GM23338 (cell line): Measurements from ENCODE around the gene SSR3. TPM values are rescaled to one million over a fixed set of nuclear protein-coding genes. Genes with fewer than 3 reads are reported as not detected.

Experiments used
- ATAC-seq: fragments of 200-7000 bp; cut with Tn5 transposase; 3 replicates; pipeline ENCODE4 v1.9.1; 2020
- DNase-seq: peaks from one replicate; pipeline ENCODE4 v3.0.0-alpha.2; 2015; ENCODE audit warnings: low spot score
- H2AFZ ChIP-seq: fragments of 200-600 bp; sonication (generic); 2 replicates; pipeline ENCODE4 v1.8.0; 2016; ENCODE audit warnings: antibody characterized with exemption, mild to moderate bottlenecking, moderate library complexity
- H3F3A ChIP-seq: fragments of 200-600 bp; sonication (generic); replicated peaks from 2 replicates; pipeline ENCODE4 v1.8.0; 2017; ENCODE audit warnings: antibody characterized with exemption, mixed run types, low read depth
- H3K27ac ChIP-seq: fragments of 200-600 bp; sonication (generic); 2 replicates; pipeline ENCODE4 v1.6.1; 2016; ENCODE audit warnings: low read depth
- H3K27me3 ChIP-seq: fragments of 200-600 bp; sonication (generic); 2 replicates; pipeline ENCODE4 v1.8.0; 2016; ENCODE audit warnings: mild to moderate bottlenecking, mixed run types, moderate library complexity; ENCODE audit not compliant: insufficient read depth
- H3K36me3 ChIP-seq: fragments of 200-600 bp; sonication (generic); 2 replicates; pipeline ENCODE4 v1.8.0; 2016; ENCODE audit warnings: mild to moderate bottlenecking; ENCODE audit not compliant: insufficient read depth
- H3K4me1 ChIP-seq: fragments of 200-600 bp; sonication (generic); 2 replicates; pipeline ENCODE4 v1.8.0; 2016; ENCODE audit warnings: mild to moderate bottlenecking, moderate library complexity; ENCODE audit not compliant: insufficient read depth
- H3K4me2 ChIP-seq: fragments of 200-600 bp; sonication (generic); 2 replicates; pipeline ENCODE4 v1.7.1; 2017; ENCODE audit warnings: mixed run types
- H3K4me3 ChIP-seq: fragments of 200-600 bp; sonication (generic); 2 replicates; pipeline ENCODE4 v1.6.1; 2016; ENCODE audit warnings: mixed run types
- H3K79me2 ChIP-seq: fragments of 200-600 bp; sonication (generic); replicated peaks from 2 replicates; pipeline ENCODE4 v1.8.0; 2017; ENCODE audit warnings: mild to moderate bottlenecking; ENCODE audit not compliant: insufficient read depth
- H3K9me2 ChIP-seq: fragments of 200-600 bp; sonication (generic); 2 replicates; pipeline ENCODE4 v1.8.0; 2017; ENCODE audit not compliant: insufficient read depth
- H4K20me1 ChIP-seq: fragments of 200-600 bp; sonication (generic); replicated peaks from 2 replicates; pipeline ENCODE4 v1.8.0; 2017; ENCODE audit warnings: mild to moderate bottlenecking; ENCODE audit not compliant: insufficient read depth
- H3K27ac Mint-ChIP-seq: 2 replicates; pipeline ENCODE4 v1.8.0; 2020; ENCODE audit warnings: inconsistent platforms, mild to moderate bottlenecking, moderate library complexity, mixed read lengths
- H3K27me3 Mint-ChIP-seq: 3 replicates; pipeline ENCODE4 v1.8.0; 2022; ENCODE audit warnings: low read depth, mild to moderate bottlenecking, moderate library complexity, mixed read lengths, inconsistent platforms; ENCODE audit not compliant: insufficient read depth, poor library complexity
- H3K36me3 Mint-ChIP-seq: 3 replicates; pipeline ENCODE4 v1.8.0; 2021; ENCODE audit warnings: low read depth, mild to moderate bottlenecking, inconsistent platforms, moderate library complexity, mixed read lengths
- H3K4me1 Mint-ChIP-seq: 3 replicates; pipeline ENCODE4 v1.8.0; 2020; ENCODE audit warnings: mild to moderate bottlenecking, inconsistent platforms, mixed read lengths
- H3K4me3 Mint-ChIP-seq: 3 replicates; pipeline ENCODE4 v1.8.0; 2021; ENCODE audit warnings: moderate library complexity, mild to moderate bottlenecking, inconsistent platforms, mixed read lengths
- H3K9me3 Mint-ChIP-seq: 3 replicates; pipeline ENCODE4 v1.8.0; 2020; ENCODE audit warnings: moderate library complexity, mild to moderate bottlenecking, inconsistent platforms, mixed read lengths
- EZH2 ChIP-seq: fragments of 200-600 bp; sonication (generic); IDR thresholded peaks from one replicate; pipeline ENCODE4 v1.8.0; 2017; ENCODE audit warnings: antibody characterized with exemption, mild to moderate bottlenecking, low read depth; ENCODE audit not compliant: unreplicated experiment
- EZH2phosphoT487 ChIP-seq: fragments of 200-600 bp; sonication (generic); IDR thresholded peaks from one replicate; pipeline ENCODE4 v1.8.1; 2018; ENCODE audit warnings: antibody characterized with exemption; ENCODE audit not compliant: unreplicated experiment
- JUNB ChIP-seq: IDR thresholded peaks from one replicate; pipeline ENCODE4 v1.6.1; 2016; ENCODE audit warnings: antibody characterized with exemption; ENCODE audit not compliant: unreplicated experiment
- NANOG ChIP-seq: IDR thresholded peaks from 2 replicates; pipeline ENCODE4 v1.6.1; 2016; ENCODE audit warnings: antibody characterized with exemption, borderline replicate concordance
- POLR2AphosphoS5 ChIP-seq: IDR thresholded peaks from 2 replicates; pipeline ENCODE4 v1.6.1; 2016; ENCODE audit warnings: antibody characterized with exemption, low read depth
- REST ChIP-seq: IDR thresholded peaks from one replicate; pipeline ENCODE4 v1.6.1; 2018; ENCODE audit warnings: antibody characterized with exemption; ENCODE audit not compliant: unreplicated experiment
- ZNF114 ChIP-seq: fragments of 250-450 bp; sonication (Bioruptor Pico); IDR thresholded peaks from 2 replicates; pipeline ENCODE4 v1.5.0; 2020; ENCODE audit warnings: mild to moderate bottlenecking, moderate library complexity
- ZNF462 ChIP-seq: fragments of 250-450 bp; sonication (Bioruptor Pico); IDR thresholded peaks from 2 replicates; pipeline ENCODE4 v1.5.0; 2020; ENCODE audit warnings: mild to moderate bottlenecking, moderate library complexity
- polyA plus RNA-seq: library from polyadenylated mRNA; unstranded; fragments of >200 nt; fragmentation: Nextera tagmentation; extraction: Ambion mirVana; gene quantifications from 2 replicates; pipeline ENCODE4 v1.2.1, GENCODE V29; 2016
- total RNA-seq: library from RNA; depleted of rRNA; stranded (reverse); fragments of >200 nt; shearing (Covaris generic); gene quantifications from 2 replicates; pipeline ENCODE4 v1.2.3, GENCODE V29; 2014
- TF ChIP-seq, protein P1 (sequence below), 2 experiments: fragments of 200-600 bp in 1 of 2; sonication (generic) in 1 of 2; conservative IDR thresholded peaks; 2 replicates each; pipeline versions ENCODE4 v1.5.1 to v1.6.1; 2016 to 2017; ENCODE audit warnings: antibody characterized with exemption in 2 of 2, low read depth in 2 of 2, mild to moderate bottlenecking in 2 of 2, moderate library complexity in 1 of 2
- TF ChIP-seq, protein P2 (sequence below): IDR thresholded peaks from 2 replicates; pipeline ENCODE4 v1.6.1; 2016; ENCODE audit warnings: antibody characterized with exemption

Gene SSR3
- total and polyA plus RNA-seq, 2 experiments from 2014 or later: 143 to 173 TPM

DNA sequence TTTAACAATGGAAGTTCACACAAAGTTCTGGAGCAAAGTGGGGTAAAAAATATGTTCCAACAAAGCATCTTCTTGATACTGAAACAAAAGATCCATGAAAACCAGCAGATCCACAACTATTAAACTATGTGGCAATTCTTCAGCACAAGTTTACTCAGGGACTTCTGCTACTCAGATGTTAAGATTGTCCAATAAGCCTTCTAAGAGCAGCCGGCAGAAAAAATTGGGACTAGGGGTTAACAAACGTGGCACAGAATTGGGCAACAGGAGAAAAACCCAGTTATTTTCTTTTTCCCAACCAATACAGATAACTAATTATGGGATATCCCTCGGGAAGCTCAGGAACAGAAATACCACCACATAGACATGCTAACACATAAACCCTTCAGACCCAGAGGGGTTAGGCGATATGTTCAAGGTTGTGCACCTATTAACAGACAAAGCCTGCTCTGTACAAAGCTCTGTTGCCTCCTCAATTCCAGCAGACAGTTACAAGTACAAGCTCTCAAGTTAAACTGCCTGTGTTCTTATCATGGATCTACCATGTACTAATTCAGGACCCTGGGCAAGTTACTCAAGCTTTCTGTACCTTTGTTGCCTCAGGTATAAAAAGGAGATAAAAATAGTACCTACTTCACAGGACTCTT lies 6.8 kb downstream of the SSR3 start:
- no peaks in the 10 kb centered on the region for H3K9me3 Mint-ChIP-seq
- peaks cover 5% of the 10 kb centered on the region; the same call in 2 of the 3 replicates for H3K4me1 Mint-ChIP-seq
- H3K27ac Mint-ChIP-seq: no peak overlapping the region
- DNase-seq (no peak), ATAC-seq (no peak)
- H3K36me3 Mint-ChIP-seq: peaks cover 87% of the 10 kb centered on the region
- H3K4me3 Mint-ChIP-seq: no peak overlapping the region
- H3K79me2 ChIP-seq: peaks cover 89% of the 10 kb centered on the region
- no peak overlapping the region for H2AFZ ChIP-seq
- H3K4me1 ChIP-seq: peaks cover under 1% of the 10 kb centered on the region; the same call in 1 of the 2 replicates
- peaks cover 73% of the 10 kb centered on the region for H3K36me3 ChIP-seq
- no peaks in the 10 kb centered on the region for H3F3A ChIP-seq
- H4K20me1 ChIP-seq: peaks cover 31% of the 10 kb centered on the region
- peaks cover 2% of the 10 kb centered on the region for H3K27me3 Mint-ChIP-seq
- no peaks in the 10 kb centered on the region for H3K9me2 ChIP-seq
- no peak overlapping the region for H3K27ac ChIP-seq
- TF ChIP-seq, protein P1, sequence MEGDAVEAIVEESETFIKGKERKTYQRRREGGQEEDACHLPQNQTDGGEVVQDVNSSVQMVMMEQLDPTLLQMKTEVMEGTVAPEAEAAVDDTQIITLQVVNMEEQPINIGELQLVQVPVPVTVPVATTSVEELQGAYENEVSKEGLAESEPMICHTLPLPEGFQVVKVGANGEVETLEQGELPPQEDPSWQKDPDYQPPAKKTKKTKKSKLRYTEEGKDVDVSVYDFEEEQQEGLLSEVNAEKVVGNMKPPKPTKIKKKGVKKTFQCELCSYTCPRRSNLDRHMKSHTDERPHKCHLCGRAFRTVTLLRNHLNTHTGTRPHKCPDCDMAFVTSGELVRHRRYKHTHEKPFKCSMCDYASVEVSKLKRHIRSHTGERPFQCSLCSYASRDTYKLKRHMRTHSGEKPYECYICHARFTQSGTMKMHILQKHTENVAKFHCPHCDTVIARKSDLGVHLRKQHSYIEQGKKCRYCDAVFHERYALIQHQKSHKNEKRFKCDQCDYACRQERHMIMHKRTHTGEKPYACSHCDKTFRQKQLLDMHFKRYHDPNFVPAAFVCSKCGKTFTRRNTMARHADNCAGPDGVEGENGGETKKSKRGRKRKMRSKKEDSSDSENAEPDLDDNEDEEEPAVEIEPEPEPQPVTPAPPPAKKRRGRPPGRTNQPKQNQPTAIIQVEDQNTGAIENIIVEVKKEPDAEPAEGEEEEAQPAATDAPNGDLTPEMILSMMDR (conservative IDR thresholded peaks at IDR 0.05; ENCODE audit: low read depth in 2 of 2): no peak
- TF ChIP-seq NANOG (no peak), EZH2 (no peak), JUNB (no peak), ZNF462 (CRISPR knock-in tag) (no peak), ZNF114 (CRISPR knock-in tag) (no peak), REST (no peak), EZH2phosphoT487 (no peak), POLR2AphosphoS5 (no peak)
- TF ChIP-seq, protein P2, sequence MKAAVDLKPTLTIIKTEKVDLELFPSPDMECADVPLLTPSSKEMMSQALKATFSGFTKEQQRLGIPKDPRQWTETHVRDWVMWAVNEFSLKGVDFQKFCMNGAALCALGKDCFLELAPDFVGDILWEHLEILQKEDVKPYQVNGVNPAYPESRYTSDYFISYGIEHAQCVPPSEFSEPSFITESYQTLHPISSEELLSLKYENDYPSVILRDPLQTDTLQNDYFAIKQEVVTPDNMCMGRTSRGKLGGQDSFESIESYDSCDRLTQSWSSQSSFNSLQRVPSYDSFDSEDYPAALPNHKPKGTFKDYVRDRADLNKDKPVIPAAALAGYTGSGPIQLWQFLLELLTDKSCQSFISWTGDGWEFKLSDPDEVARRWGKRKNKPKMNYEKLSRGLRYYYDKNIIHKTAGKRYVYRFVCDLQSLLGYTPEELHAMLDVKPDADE: no peak
- no peak overlapping the region for H3K4me3 ChIP-seq
- no peaks in the 10 kb centered on the region for H3K27me3 ChIP-seq
- H3K4me2 ChIP-seq: no peak overlapping the region
